ENCODE results near the gene CDC16.
A peak's percentile ranks its signal among the peaks of the same experiment; 100 is the strongest.

The CDC16 gene

GRCh38 chr13:114313061-114313860 is 78.6 kb downstream of the CDC16 start:
- TF ChIP-seq SPI1 (IDR thresholded peaks at IDR 0.05; ENCODE audit: borderline replicate concordance, low read depth) (no peak), POLR2AphosphoS5 (IDR thresholded peaks at IDR 0.05; ENCODE audit: low read depth) (no peak), GABPA (IDR thresholded peaks at IDR 0.05; ENCODE audit: low read depth) (no peak), CTCF (IDR thresholded peaks at IDR 0.05; ENCODE audit: insufficient read depth, low read length) (no peak), REST (IDR thresholded peaks at IDR 0.05; ENCODE audit: insufficient replicate concordance, low read depth) (no peak)
- no peaks in the 10 kb centered on the region for H3K27me3 ChIP-seq (ENCODE audit: insufficient read depth, poor library complexity, severe bottlenecking)
- H3K27ac ChIP-seq (replicated peaks), result peak overlapping the region; percentile 80
- H3K4me3 ChIP-seq (replicated peaks; ENCODE audit: insufficient read depth, low read length), result peak overlapping the region; percentile 17; the same call in 1 of the 2 replicates
- no peak for DNase-seq (ENCODE audit: low read depth in 1 of 2, low spot score in 1 of 2)

- H3K4me3 ChIP-seq (replicated peaks; ENCODE audit: insufficient read depth, low read length), result peak within 1 kb of the TSS; percentile 69
Measured at GRCh38 chr13:114314074-114314912, 79.6 kb downstream of the CDC16 start, which contains the start of gene CHAMP1. Gene CHAMP1, plus strand, starts transcription at chr13:114314503. Its CDS starts 9,340 bp downstream, at chr13:114323843.

More at GRCh38 chr13:114314074-114314912, 79.6 kb downstream of the CDC16 start, which contains the start of gene CHAMP1:
- H3K27me3 ChIP-seq (ENCODE audit: insufficient read depth, poor library complexity, severe bottlenecking), result no peaks in the 10 kb centered on the region
- peak within 1 kb of the TSS; percentile 80 for H3K27ac ChIP-seq (replicated peaks)
- DNase-seq (ENCODE audit: low read depth in 1 of 2, low spot score in 1 of 2), result peak; percentile 94 to 98
- TF ChIP-seq REST (IDR thresholded peaks at IDR 0.05; ENCODE audit: insufficient replicate concordance, low read depth) (peak; percentile 47), GABPA (IDR thresholded peaks at IDR 0.05; ENCODE audit: low read depth) (peak; percentile 77), CTCF (IDR thresholded peaks at IDR 0.05; ENCODE audit: insufficient read depth, low read length) (no peak), POLR2AphosphoS5 (IDR thresholded peaks at IDR 0.05; ENCODE audit: low read depth) (peak; percentile 80), SPI1 (IDR thresholded peaks at IDR 0.05; ENCODE audit: borderline replicate concordance, low read depth) (peak; percentile 30; the same call in 1 of the 2 replicates)

Measured in HL-60 (cell line).